ENCODE data around the gene FXYD5. TPM values are rescaled to one million over a fixed set of nuclear protein-coding genes. Genes with fewer than 3 reads are reported as not detected.

FXYD5 gene
- total RNA-seq, 1 experiment from 2014 or later = 100 TPM

DNA sequence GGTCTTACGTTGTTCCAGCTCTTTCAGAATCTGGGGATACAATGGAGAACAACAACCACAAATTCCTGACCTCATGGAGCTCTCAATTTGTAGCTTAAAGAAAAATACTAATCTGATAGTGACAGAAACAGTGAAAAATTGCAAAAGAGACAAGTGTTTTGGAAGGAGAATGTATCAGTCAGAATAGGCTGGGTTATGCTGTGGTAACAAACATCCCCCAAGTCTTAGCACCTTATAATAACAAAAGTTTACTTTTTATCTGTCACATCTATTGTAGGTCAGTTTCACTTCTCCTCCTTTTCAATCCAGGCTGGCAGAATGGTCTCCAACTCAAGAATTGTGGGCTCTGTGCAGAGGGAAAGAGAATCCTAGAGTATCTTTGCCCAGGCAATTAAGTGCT lies 64.5 kb downstream of the FXYD5 start:
- Histone ChIP-seq H4K20me1 (ENCODE audit: control insufficient read depth, insufficient read depth, insufficient read length) (no peaks in the 10 kb centered on the region), H3K56ac (ENCODE audit: insufficient read length, low read depth, low read length) (no peak overlapping the region), H3T11ph (ENCODE audit: low read length) (no peak overlapping the region), H3K4me1 (ENCODE audit: insufficient read depth, low read length) (0 out of 2 replicates have a peak, but pooled peaks cover 2% of the 10 kb centered on the region), H2AFZ (ENCODE audit: low read length) (no peak overlapping the region), H3K23me2 (ENCODE audit: insufficient read length, low read depth, low read length, poor library complexity, severe bottlenecking) (no peaks in the 10 kb centered on the region), H4K91ac (ENCODE audit: insufficient read length, low read depth, low read length) (no peak overlapping the region), H2AK5ac (ENCODE audit: insufficient read length, low read length) (no peak overlapping the region), H2BK20ac (ENCODE audit: low read depth, low read length, poor library complexity, severe bottlenecking) (no peak overlapping the region), H3K23ac (ENCODE audit: insufficient read length, low read depth, low read length) (no peak overlapping the region), H2BK120ac (ENCODE audit: low read depth, low read length, poor library complexity, severe bottlenecking) (no peak overlapping the region), H4K8ac (replicated peaks; ENCODE audit: insufficient read length, low read depth, low read length) (no peak overlapping the region), H3K79me1 (ENCODE audit: insufficient read depth, low read depth, low read length, poor library complexity, severe bottlenecking) (no peaks in the 10 kb centered on the region), H3K9me3 (ENCODE audit: control insufficient read depth, low read depth, low read length) (no peaks in the 10 kb centered on the region), H4K5ac (ENCODE audit: insufficient read length, low read depth, low read length) (no peak overlapping the region), H3K9ac (ENCODE audit: extremely low read depth, insufficient read length, low read length) (no peak overlapping the region), H3K14ac (ENCODE audit: insufficient read depth, low read length) (no peak overlapping the region), H2BK12ac (ENCODE audit: insufficient read length, low read depth, low read length) (no peak overlapping the region), H3K27ac (ENCODE audit: insufficient read length, low read depth, low read length) (no peak overlapping the region), H2BK15ac (ENCODE audit: low read depth, low read length) (no peak overlapping the region), H3K27me3 (ENCODE audit: insufficient read depth, low read length) (no peaks in the 10 kb centered on the region), H2BK5ac (ENCODE audit: insufficient read length, low read length) (no peak overlapping the region), H3K18ac (ENCODE audit: insufficient read length, low read depth, low read length) (no peak overlapping the region), H3K4ac (ENCODE audit: low read depth, low read length) (no peak overlapping the region), H3K4me2 (ENCODE audit: insufficient read depth, insufficient read length, low read length) (no peak overlapping the region), H3K79me2 (ENCODE audit: insufficient read depth, low read length) (no peaks in the 10 kb centered on the region)
- no peak overlapping the region for H3K27ac Mint-ChIP-seq
- no peak for TF ChIP-seq CTCF (conservative IDR thresholded peaks at IDR 0.05)
- H3K27me3 Mint-ChIP-seq (ENCODE audit: low read depth) = peaks cover 6% of the 10 kb centered on the region
- peaks cover 0 to 5% (median 5%) of the 10 kb centered on the region in 3 experiments; a peak in 6 of 7 replicates for H3K36me3 Mint-ChIP-seq (ENCODE audit: insufficient read depth in 1 of 3, low read depth in 3 of 3)
- peaks cover 12 to 13% of the 10 kb centered on the region in 2 experiments for H3K4me1 Mint-ChIP-seq
- no CpG with 5 or more reads among the region's 1 CpG for WGBS (ENCODE audit: extremely low coverage, insufficient read length, low lambda C conversion rate)
- peaks cover 7 to 13% of the 10 kb centered on the region in 2 experiments for H3K9me3 Mint-ChIP-seq
- no peak overlapping the region for H3K4me3 Mint-ChIP-seq
- DNase-seq = no peak

Other genes starting within 250 kb of the FXYD5 start
- gene ZNF30, start 227.8 kb upstream of the FXYD5 start, total RNA-seq (2021) = 6.5 and 8.3 TPM in 2 replicates
- gene ZNF792, start 190.5 kb upstream of the FXYD5 start, total RNA-seq (2021) = 7.6 and 8.3 TPM in 2 replicates
- 125 and 126 TPM in 2 replicates for gene GRAMD1A, start 154.4 kb upstream of the FXYD5 start, total RNA-seq (2021)
- 3.8 TPM in 2 replicates for gene SCN1B, start 124.3 kb upstream of the FXYD5 start, total RNA-seq (2021)
- gene HPN, start 113.0 kb upstream of the FXYD5 start, total RNA-seq (2021) = 9.3 and 10.6 TPM in 2 replicates
- gene FXYD3, start 38.9 kb upstream of the FXYD5 start, total RNA-seq (2021) = 1.5 TPM in 2 replicates
- 2.6 and 3.2 TPM in 2 replicates for gene LGI4, start 19.7 kb upstream of the FXYD5 start, total RNA-seq (2021)
- gene FXYD1, start 15.9 kb upstream of the FXYD5 start, total RNA-seq (2021) = 6.8 and 7.7 TPM in 2 replicates
- gene FXYD7, start 11.5 kb upstream of the FXYD5 start, total RNA-seq (2021) = 8.2 and 9.0 TPM in 2 replicates
- not detected in 2 replicates for gene FAM187B, start 74.0 kb downstream of the FXYD5 start, total RNA-seq (2021)
- 151 and 152 TPM in 2 replicates for gene LSR, start 94.3 kb downstream of the FXYD5 start, total RNA-seq (2021)
- gene USF2, start 114.2 kb downstream of the FXYD5 start, total RNA-seq (2021) = 113 and 123 TPM in 2 replicates
- gene HAMP, start 127.8 kb downstream of the FXYD5 start, total RNA-seq (2021) = 0.52 and 0.83 TPM in 2 replicates
- 0.13 TPM in 1 of 2 replicates, not detected in the other for gene MAG, start 137.4 kb downstream of the FXYD5 start, total RNA-seq (2021)
- not detected in 2 replicates for gene CD22, start 174.5 kb downstream of the FXYD5 start, total RNA-seq (2021)
- gene FFAR1, start 193.2 kb downstream of the FXYD5 start, total RNA-seq (2021) = not detected in 2 replicates
- not detected in 2 replicates for gene FFAR3, start 203.7 kb downstream of the FXYD5 start, total RNA-seq (2021)
- not detected in 2 replicates for gene GPR42, start 216.3 kb downstream of the FXYD5 start, total RNA-seq (2021)